Activated T-cell treated with anti-CD3 and anti-CD28 coated beads, Interleukin-2, amount 50 U/mL, for 1 hour (primary cell): Measurements from ENCODE around the gene GOPC.

Experiments used
- DNase-seq: peaks from one replicate; pipeline ENCODE4 v3.0.0-alpha.2; 2020

Gene GOPC

GRCh38 chr6:117513778-117514365 is 88.4 kb downstream of the GOPC start:
- no peak for DNase-seq

GRCh38 chr6:117512987-117513573 is 89.2 kb downstream of the GOPC start:
- DNase-seq = no peak

GRCh38 chr6:117512056-117512828 is 90.1 kb downstream of the GOPC start:
- DNase-seq = no peak
